Activated T-cell treated with anti-CD3 and anti-CD28 coated beads for 48 hours (primary cell): ENCODE data around the gene GALNTL6.

Experiments
- DNase-seq: peaks from one replicate; pipeline ENCODE4 v3.0.0-alpha.2; 2020; ENCODE audit warnings: low read depth

Gene GALNTL6

DNA sequence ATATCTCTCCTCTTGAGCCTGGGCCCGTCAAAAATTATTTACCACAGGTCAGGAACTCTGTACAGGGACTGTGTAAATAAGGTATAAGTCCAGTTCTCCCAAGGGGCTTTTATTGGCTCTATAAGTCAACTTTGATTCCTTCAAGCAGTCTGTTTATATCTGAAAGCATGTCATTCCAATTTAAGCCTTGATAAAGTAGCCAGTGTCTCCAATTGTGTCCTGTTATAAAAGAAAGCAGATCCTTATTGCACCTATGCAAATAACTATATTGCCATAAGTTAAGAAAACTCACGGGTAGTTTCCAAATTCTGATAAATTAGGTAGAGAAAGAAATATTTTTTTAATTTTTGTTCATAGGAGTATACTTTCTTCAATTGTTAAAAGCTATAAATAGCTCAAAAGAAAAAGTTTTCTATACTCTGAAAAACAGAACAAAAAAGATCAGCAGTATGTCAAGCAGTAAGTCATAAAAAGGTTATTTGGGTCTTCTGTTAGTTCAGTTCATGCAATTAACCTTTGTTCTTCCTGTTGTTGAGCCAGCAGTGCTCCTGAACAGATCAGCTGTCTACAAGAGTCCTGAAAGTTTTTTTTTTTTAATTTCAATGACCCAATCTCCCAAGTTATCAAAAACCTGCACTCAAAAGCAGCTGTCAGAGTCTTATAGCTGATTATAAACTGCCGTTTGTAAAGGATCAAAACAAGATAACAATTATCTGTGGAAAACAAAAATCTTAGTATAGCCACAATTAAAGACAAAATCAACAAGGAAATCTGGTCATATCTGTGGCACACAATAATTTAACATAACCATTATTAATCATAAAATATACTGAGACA lies 1177.0 kb downstream of the GALNTL6 start:
- no peak for DNase-seq

DNA sequence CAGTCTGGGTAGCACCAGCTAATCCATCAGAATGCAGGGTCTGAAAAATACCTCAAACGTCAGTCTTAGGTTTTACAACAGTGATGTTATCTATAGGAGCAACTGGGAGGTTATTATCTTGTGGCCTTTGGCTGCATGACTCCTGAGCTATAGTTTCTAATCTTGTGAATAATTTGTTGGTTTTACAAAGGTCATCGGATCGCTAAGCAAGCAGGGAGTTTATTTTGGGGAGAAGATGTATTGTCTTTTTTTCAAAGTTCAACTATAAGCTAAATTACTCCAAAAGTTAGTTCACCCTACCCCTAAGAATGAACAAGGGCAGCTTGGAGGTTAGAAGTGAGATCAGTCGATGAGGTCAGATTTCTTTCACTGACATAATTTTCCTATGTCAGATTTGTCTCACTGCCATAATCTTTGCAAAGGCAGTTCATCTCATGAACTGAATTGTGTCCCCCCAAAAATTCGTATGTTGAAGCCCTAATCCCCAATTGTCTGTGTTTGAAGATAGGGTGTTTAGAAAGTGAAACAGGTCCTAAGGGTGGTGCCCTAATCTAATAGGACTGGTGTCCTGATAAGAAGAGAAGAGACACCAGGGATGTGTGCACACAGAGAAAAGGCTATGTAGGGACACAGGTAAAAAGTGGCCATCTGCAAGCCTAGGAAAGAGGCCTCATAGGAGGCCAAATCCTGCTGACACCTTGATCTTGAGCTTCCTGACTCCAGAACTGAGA lies 1179.6 kb downstream of the GALNTL6 start:
- no peak for DNase-seq

- no peak for DNase-seq
Observed at GRCh38 chr4:172995161-172995560, 1182.0 kb downstream of the GALNTL6 start.

- no peak for DNase-seq
Observed at GRCh38 chr4:172995704-172996103, 1182.5 kb downstream of the GALNTL6 start.

DNA sequence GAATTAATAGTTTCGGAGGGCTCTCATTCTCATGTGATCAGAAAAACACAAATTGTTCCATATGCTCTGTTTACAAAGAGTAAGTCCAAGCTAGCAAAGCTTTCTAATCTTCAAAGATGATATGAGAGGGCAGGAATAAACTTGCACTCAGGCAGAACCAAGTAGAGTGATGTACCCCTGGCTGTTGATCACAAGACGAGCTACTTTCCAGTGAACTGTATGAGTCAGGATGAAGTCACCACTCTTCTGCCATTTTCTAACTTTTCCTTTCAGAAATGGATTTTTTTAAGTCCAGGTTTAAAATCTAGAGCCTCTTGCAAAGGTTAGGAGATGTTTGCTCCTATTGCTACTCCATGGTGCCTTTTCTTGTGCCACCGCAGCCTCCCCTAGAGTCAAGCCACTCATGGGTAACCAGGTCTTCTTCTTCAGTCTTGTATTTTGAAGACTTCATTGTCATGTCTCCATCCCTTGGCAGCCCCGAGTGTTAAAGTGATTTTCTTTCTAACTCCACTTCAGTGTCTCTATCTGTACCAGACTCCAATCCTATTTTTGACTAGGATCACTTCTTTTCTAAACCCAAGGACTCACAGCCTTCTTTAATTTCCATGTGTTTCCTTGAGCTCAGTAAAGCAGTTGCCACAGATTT lies 1183.5 kb downstream of the GALNTL6 start:
- DNase-seq, result no peak

- no peak for DNase-seq
Observed at GRCh38 chr4:172997217-172997609, 1184.0 kb downstream of the GALNTL6 start.

DNA sequence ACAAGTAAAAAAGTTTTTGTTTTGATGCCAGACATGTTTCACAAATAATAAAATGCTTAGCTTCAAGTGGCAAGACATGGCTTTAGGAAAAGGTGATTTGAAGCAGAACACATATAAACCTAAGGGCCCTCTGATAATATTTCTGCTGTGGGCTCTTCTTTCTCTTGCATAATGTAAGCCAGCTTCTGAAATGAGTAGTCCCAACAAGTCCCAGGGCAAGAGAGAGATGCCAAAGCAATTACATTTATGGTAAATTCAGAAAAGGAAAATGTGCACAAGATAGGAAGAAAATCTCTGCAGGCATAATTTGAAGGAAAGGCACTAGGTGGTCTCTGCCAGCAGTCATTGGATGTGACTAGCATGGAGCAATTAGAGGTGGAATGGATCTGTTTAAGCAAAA lies 1184.7 kb downstream of the GALNTL6 start:
- DNase-seq, result no peak

GRCh38 chr4:172998527-172999469 lies 1185.6 kb downstream of the GALNTL6 start:
- no peak for DNase-seq

DNA sequence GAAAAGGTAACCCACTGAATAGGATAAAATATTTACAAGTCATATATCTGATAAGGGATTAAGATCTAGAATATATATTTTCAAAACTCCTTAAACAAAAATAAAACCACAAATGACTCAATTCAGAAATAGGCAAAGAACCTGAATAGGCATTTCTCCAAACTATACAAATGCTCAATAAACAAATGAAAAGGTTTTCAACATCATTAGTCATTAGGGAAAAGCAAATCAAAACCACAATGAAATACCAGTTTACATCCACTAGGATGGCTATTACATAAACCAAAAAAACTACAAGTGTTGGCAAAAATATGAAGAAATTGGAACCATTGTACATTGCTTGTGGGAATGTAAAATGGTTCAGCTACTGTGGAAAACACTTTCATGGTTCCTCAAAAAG lies 1188.4 kb downstream of the GALNTL6 start:
- no peak for DNase-seq

DNA sequence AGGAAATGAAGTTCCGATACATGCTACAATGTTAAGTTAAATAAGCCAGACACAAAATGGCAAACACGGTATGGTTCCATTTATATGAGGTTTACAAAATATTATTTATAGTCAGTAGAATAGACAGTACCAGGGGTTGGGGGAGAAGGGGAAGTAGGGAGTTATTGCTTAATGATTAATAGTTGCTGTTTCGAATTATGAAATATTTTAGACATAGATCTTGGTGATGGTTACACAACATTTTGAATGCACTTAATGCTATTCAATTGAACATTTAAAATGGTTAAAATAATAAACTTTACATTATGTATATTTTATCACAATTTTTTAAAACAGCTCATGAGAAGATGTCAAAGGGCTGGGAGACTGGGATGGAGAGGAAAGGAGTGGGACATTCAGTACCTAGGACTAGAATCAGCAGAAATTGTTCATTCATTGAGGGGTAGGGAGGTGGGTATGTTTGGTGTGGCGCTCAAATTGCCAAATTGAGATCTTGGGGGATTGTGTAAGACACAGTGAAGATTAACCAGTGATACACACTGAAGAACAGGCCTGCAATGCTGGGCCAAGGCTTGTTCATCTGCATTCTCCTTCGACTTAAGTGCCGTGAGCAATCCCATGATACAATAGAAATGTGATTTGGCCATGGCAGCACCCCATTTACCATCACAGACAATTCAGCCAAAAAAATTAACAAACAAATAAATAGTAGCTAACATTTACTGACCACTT lies 1189.8 kb downstream of the GALNTL6 start:
- DNase-seq, result no peak

- DNase-seq, result no peak
Observed at GRCh38 chr4:173005912-173006633, 1192.9 kb downstream of the GALNTL6 start.

DNA sequence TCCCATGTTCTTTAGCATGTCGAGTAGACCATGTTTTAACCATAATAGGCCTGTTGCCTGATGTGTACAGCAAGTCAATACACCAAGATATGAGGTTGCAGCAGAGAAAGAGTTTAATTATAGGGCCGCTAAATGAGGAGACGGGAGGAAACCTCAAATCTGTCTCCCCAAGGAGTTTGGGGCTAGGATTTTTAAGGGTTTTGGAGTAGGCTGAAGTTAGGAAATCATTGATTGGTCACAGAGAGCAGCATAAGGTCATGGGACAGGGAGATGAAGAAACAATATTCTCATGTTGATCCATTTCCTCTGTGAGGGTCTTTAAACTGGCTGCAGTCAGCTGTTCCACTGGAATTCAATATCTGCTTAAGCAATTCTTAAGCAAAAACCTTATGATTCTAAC lies 1195.2 kb downstream of the GALNTL6 start:
- no peak for DNase-seq

DNA sequence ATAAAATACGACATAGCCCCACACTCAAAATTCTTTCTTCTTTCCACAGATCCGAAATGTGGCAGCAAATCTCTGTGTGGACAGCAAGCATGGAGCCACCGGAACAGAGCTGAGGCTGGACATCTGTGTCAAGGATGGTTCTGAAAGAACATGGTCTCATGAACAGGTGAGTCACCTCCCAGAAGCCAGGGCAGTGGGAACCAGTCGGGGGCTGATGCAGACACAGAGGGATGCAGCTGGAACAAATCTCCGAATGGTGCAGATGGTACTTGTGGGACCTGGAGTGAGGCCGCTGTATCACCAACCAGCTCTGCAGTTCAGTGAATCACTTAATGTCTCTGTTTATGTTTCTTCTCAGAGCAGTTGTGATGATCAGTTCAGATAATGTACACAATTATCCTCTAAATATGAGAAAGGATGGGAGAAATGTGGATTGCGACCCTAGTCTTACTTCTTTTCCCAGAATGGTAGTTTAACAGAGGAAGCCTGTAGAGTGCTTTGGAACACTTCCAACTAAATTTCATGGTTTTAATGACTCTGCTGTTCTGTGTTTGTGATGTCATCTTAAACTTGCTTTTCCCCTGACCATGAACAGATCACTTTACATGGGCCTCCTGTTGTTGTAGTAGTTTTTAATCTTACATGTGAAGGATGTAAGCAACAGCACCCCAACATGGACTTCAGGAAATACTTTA lies 1196.1 kb downstream of the GALNTL6 start:
- DNase-seq, result no peak

GRCh38 chr4:173012608-173013007 lies 1199.4 kb downstream of the GALNTL6 start:
- DNase-seq, result no peak

DNA sequence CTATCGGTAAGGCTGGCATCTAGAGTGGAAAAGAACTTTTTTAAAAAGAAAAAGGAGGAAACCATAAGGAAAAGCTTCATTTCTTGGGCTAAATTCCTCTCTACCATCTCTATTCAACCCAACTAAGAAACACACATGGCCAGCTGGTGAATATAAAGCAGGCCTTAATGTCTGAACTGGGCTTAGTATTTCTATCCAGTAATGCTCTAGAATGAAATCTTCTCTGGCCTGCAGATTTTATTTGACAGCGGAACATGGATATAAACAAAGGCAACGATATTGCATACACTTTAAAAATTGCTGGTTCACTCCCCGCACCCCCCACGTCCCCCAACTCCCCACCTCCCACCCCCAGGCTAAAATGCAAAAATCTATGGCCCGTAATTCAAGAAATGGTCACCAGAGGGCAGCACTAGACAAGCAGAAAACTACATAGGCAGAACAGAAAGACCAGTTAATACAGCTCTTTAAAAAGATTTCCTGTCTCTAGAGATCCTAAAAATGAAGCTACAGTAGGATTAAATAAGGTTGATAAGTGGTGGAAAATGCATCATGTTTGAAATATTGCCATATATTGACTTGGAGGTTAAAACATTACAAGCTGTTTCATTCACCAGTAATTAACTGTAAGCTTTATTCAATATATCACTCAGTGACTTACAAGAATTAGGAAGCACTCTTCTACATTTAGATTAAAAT lies 1200.2 kb downstream of the GALNTL6 start:
- peak; percentile 18 for DNase-seq

DNA sequence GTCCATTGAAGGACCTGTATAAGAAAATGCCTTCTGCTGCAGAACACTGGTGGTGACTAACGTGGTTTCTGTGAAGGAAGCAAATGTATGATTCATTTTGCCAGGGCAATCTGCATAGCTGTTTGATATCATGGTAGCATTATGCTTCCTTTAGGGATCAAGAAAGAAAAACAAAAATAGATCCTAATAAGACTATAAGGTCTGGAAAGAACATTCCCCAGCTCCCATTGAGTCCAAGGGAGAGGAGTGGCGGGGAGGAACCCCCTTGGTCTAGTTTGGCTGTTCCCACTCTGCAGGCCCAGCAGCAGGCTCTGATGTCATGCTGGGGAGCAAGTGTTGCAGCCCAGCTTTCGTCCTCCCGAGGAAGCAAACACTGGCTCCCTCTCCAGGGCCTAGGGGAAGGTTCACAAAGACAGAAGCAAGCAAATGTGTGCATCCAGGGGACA lies 1200.9 kb downstream of the GALNTL6 start:
- no peak for DNase-seq

DNA sequence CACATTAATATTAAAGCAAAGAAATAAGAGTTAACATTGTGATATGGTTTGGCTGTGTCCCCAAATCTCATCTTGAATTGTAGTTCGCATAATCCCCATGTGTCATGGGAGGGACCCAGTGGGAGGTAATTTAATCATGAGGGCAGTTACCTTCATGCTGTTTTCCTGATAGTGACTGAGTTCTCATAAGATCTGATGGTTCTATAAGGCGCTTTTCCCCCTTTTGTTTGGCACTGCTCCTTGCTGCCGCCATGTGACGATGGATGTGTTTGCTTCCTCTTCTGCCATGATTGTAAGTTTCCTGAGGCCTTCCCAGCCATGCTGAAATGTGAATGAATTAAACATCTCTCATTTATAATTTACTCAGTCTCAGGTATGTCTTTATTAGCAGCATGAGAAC lies 1201.6 kb downstream of the GALNTL6 start:
- no peak for DNase-seq

- DNase-seq, result no peak
Observed at GRCh38 chr4:173017802-173018201, 1204.6 kb downstream of the GALNTL6 start.

GRCh38 chr4:173018446-173018845 lies 1205.2 kb downstream of the GALNTL6 start:
- DNase-seq, result no peak
